ENCODE measurements around the gene FLVCR1. TPM values are rescaled to one million over a fixed set of nuclear protein-coding genes. Genes with fewer than 3 reads are reported as not detected.

Gene FLVCR1
- polyA plus RNA-seq: 10 to 100 TPM in 3 of 4 donors, 1 to 10 TPM in 1; 4.4 to 30.1 (median 14.1) TPM
- long read RNA-seq, donor 1: 0 reads
- long read RNA-seq, donor 2, full-length matches to known transcripts: 4 of 4 reads
- long read RNA-seq, donor 2, partial matches to known transcripts: 0 of 4 reads
- long read RNA-seq, donor 2, other reads (novel, unspliced or antisense): 0 of 4 reads
- long read RNA-seq, donor 3, full-length matches to known transcripts: 1 of 8 reads
- long read RNA-seq, donor 3, partial matches to known transcripts: 7 of 8 reads
- long read RNA-seq, donor 3, other reads (novel, unspliced or antisense): 0 of 8 reads
- long read RNA-seq, donor 4: 0 reads
- long read RNA-seq, donor 5: 0 reads
- long read RNA-seq, donor 6, full-length matches to known transcripts: 2 of 2 reads
- long read RNA-seq, donor 6, partial matches to known transcripts: 0 of 2 reads
- long read RNA-seq, donor 6, other reads (novel, unspliced or antisense): 0 of 2 reads
- long read RNA-seq, donor 7: 0 reads
- long read RNA-seq, donor 8: 0 reads
- long read RNA-seq, donor 9: 0 reads
- long read RNA-seq, donor 10, full-length matches to known transcripts: 4 of 4 reads
- long read RNA-seq, donor 10, partial matches to known transcripts: 0 of 4 reads
- long read RNA-seq, donor 10, other reads (novel, unspliced or antisense): 0 of 4 reads

DNA sequence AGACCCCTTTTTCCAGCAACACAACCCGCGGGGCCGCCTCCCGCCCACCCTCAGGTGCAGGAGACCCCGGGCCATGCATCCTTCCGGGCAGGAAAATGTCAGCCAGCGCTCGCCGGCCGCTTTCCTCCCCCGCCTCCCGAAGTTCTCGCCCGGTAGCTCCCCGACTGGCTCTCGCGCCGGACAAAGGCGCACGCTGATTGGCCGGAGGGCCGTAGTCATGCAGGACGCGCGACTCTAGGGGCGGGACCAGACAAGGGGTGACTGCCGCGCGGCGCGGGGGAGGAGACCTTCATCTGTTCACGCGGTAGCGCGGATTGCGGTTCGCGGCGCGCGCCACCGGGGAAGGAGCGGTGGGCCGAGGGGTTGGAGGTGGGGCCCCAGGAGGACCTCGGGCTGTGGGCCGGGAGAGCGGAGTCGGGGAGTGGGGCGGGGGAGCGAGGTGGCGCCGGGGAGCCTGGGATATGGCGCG lies at the start of gene FLVCR1:
FLVCR1 (plus strand) TSS at position 284 of the 469 bp plus-strand sequence; CDS start at position 462, 178 bp downstream.
- FAIRE-seq: no peak

DNA sequence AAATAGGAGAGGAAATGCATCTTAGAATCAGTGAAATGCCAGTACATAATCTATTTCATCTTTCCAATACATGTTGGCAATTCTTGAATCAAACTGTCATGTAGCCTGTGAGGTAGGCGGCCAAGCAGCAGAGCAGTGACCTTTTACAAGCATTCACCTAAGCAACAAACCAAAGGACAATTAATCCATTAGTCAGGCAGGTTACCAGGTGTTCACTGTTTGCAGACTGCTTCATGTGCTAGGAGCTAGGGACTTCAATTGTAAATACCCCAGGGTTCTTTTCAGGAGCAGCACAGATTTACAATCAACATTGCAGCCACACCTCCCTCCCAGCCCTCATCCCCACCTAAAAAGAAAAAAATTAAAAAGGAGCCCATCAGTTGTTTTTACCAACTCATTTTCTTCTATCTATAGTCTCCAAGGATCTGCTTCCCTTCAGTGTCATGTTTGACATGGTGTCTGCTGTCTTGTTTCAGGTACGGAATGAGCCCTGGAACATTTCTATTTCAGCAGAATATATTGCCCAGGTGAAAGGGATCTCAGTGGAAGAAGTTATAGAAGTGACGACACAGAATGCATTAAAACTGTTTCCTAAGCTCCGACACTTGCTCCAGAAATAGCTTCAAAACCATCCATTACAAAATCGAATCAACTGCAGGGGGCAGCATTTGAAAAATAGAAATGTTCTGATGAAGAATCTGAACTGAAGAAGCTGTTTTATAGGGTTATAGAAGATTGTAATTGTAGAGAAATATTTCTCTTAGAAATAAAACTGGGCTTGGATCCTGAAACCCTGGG lies 43.3 kb upstream of the FLVCR1 start:
- WGBS, 3 donors: 47 to 59% (median 51%) methylated on average over 5 of the region's 5 CpGs
- Histone ChIP-seq H3K27ac (ENCODE audit: low read depth in 1 of 3, low read length in 2 of 3) (peak overlapping the region in 1 of 3 donors; percentile 4), H3K4me1 (ENCODE audit: control insufficient read depth in 3 of 3, insufficient read depth in 2 of 3, low read depth in 1 of 3, low read length in 2 of 3) (peaks cover 0 to 35% (median 0%) of the 10 kb centered on the region in 3 donors), H3K27me3 (ENCODE audit: control insufficient read depth in 3 of 3, insufficient read depth in 3 of 3, low read length in 3 of 3) (no peaks in the 10 kb centered on the region), H3K36me3 (ENCODE audit: control insufficient read depth in 3 of 3, insufficient read depth in 2 of 3, low read depth in 1 of 3, low read length in 3 of 3) (peaks cover 0 to 3% (median 0%) of the 10 kb centered on the region in 3 donors), H3K9me3 (ENCODE audit: control insufficient read depth in 2 of 2, insufficient read depth in 1 of 2, low read depth in 1 of 2, low read length in 1 of 2) (no peaks in the 10 kb centered on the region), H3K4me3 (ENCODE audit: low read depth in 1 of 3, low read length in 3 of 3) (no peak overlapping the region)
- FAIRE-seq (no peak), DNase-seq (peak; percentile 62 to 66)

More for the DNA sequence above, at the start of gene FLVCR1:
- Histone ChIP-seq H3K36me3 (ENCODE audit: control insufficient read depth in 3 of 3, insufficient read depth in 2 of 3, low read depth in 1 of 3, low read length in 3 of 3) (peaks cover 0 to 3% (median 0%) of the 10 kb centered on the region in 3 donors), H3K9me3 (ENCODE audit: control insufficient read depth in 2 of 2, insufficient read depth in 1 of 2, low read depth in 1 of 2, low read length in 1 of 2) (no peaks in the 10 kb centered on the region), H3K27ac (ENCODE audit: low read depth in 1 of 3, low read length in 2 of 3) (peak within 1 kb of the TSS; percentile 81 to 97 (median 88)), H3K27me3 (ENCODE audit: control insufficient read depth in 3 of 3, insufficient read depth in 3 of 3, low read length in 3 of 3) (no peaks in the 10 kb centered on the region), H3K4me1 (ENCODE audit: control insufficient read depth in 3 of 3, insufficient read depth in 2 of 3, low read depth in 1 of 3, low read length in 2 of 3) (peaks cover 1 to 22% (median 12%) of the 10 kb centered on the region in 3 donors), H3K4me3 (ENCODE audit: low read depth in 1 of 3, low read length in 3 of 3) (peak within 1 kb of the TSS; percentile 87 to 89 (median 87))
- peak; percentile 98 for DNase-seq
- WGBS, 3 donors: 0 to 1% (median 1%) methylated on average over 40 to 54 of the region's 54 CpGs

DNA sequence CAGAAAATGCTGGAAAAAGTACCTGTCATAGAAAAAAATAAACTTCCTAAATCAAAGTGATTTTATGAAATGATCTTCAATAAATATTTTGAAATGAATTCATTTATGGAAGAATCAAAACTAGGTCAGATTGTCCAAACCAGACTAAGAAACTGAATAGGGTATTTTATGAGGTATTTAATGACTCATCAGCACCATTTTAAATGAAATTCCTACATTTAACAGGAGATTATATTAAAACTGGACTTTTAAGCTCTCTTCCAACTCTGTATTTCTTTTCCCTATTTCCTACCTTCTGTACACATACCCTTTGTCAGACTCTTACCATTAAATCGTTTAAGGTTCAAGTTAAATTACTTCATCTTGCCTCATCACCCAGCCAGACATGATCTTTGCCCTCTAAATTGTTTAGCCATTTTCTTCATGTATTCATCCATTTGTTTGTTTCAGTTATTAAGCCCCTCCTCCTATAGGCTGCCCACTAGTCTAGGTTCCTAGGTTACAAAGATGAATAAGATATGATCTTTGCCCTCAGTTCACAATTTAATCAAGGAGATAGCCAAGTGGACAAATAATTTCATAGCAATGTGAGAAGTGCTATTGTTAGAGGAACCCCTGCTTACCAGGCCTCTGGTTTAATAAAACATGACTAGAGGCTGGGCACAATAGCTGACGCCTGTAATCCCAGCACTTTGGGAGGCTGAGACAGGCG lies 41.4 kb upstream of the FLVCR1 start:
- Histone ChIP-seq H3K9me3 (ENCODE audit: control insufficient read depth in 2 of 2, insufficient read depth in 1 of 2, low read depth in 1 of 2, low read length in 1 of 2) (no peaks in the 10 kb centered on the region), H3K27ac (ENCODE audit: low read depth in 1 of 3, low read length in 2 of 3) (peak overlapping the region in 2 of 3 donors; percentile 4 to 36), H3K4me1 (ENCODE audit: control insufficient read depth in 3 of 3, insufficient read depth in 2 of 3, low read depth in 1 of 3, low read length in 2 of 3) (peaks cover 0 to 37% (median 0%) of the 10 kb centered on the region in 3 donors), H3K4me3 (ENCODE audit: low read depth in 1 of 3, low read length in 3 of 3) (no peak overlapping the region), H3K36me3 (ENCODE audit: control insufficient read depth in 3 of 3, insufficient read depth in 2 of 3, low read depth in 1 of 3, low read length in 3 of 3) (no peaks in the 10 kb centered on the region), H3K27me3 (ENCODE audit: control insufficient read depth in 3 of 3, insufficient read depth in 3 of 3, low read length in 3 of 3) (no peaks in the 10 kb centered on the region)
- 45 to 69% (median 65%) methylated on average over 3 of the region's 3 CpGs for WGBS, 3 donors
- no peak for FAIRE-seq
- DNase-seq: peak; percentile 80

DNA sequence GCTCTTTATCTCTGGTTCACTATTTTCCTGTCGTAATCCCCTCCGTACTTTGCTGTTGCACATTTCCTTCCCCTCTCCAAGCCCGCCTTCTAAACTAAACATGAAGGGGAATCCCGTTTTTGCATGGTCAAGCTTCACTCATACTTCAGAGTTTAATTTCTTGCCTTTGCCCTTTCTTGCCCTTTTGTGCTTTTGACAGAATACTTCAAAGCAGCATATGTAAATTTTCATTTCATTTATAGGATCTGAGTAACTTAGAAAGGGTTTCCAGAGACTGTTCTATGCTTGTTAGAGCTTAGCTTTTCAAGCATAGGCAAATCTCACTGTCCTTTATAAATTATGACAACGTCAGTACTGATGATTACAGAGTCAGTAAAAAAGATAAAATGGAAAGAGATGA lies 38.3 kb upstream of the FLVCR1 start:
- FAIRE-seq (no peak), DNase-seq (peak in 1 of 2 donors; percentile 30)
- H3K27me3 ChIP-seq (ENCODE audit: control insufficient read depth in 3 of 3, insufficient read depth in 3 of 3, low read length in 3 of 3): no peaks in the 10 kb centered on the region
- no peaks in the 10 kb centered on the region for H3K36me3 ChIP-seq (ENCODE audit: control insufficient read depth in 3 of 3, insufficient read depth in 2 of 3, low read depth in 1 of 3, low read length in 3 of 3)
- peak overlapping the region in 1 of 3 donors; percentile 48 for H3K27ac ChIP-seq (ENCODE audit: low read depth in 1 of 3, low read length in 2 of 3)
- peaks cover 0 to 10% of the 10 kb centered on the region in 2 donors for H3K9me3 ChIP-seq (ENCODE audit: control insufficient read depth in 2 of 2, insufficient read depth in 1 of 2, low read depth in 1 of 2, low read length in 1 of 2)
- WGBS, 3 donors: 29 to 51% (median 49%) methylated on average over 5 of the region's 5 CpGs
- peaks cover 0 to 37% (median 0%) of the 10 kb centered on the region in 3 donors for H3K4me1 ChIP-seq (ENCODE audit: control insufficient read depth in 3 of 3, insufficient read depth in 2 of 3, low read depth in 1 of 3, low read length in 2 of 3)
- H3K4me3 ChIP-seq (ENCODE audit: low read depth in 1 of 3, low read length in 3 of 3): no peak overlapping the region

DNA sequence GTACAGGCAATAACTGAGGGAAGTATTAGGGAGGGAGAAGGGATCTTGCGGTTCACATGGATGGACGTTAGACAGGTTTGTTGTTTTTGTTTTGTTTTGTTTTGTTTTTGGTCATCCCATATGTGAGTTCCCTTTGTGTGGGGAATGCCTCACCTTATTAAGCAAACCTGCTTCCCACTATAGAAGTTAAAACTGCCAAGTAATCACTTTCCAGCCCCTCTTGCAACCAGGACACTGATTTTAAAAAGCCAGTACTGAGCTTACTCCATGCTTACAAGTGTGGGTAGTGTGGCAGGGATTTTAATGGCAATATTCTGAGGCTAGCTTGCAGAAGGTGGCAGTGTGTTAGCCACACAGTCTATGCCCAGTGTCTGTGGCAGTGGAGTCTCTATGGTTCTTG lies 37.1 kb upstream of the FLVCR1 start:
- WGBS, 3 donors: 80 to 84% (median 84%) methylated on average over 2 of the region's 2 CpGs
- H3K9me3 ChIP-seq (ENCODE audit: control insufficient read depth in 2 of 2, insufficient read depth in 1 of 2, low read depth in 1 of 2, low read length in 1 of 2): peaks cover 3 to 23% of the 10 kb centered on the region in 2 donors
- no peak for DNase-seq

DNA sequence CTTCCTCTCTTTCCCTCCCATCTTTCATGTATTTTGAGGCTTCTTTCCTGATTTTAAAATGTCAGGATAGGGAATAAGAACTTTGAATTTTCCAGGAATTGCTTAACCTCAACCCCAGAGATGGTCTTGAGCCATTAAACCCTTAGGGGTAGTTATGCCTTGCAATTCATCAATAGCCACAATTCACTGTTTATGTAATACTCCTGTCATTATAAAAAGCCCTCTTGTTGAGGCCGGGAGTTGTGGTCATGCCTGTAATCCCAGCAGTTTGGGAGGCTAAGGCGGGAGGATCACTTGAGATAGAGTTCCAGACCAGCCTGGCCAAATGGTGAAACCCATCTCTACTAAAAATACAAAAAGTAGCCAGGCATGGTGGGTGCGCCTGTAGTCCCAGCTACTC lies 35.1 kb upstream of the FLVCR1 start:
- no peaks in the 10 kb centered on the region for H3K36me3 ChIP-seq (ENCODE audit: control insufficient read depth in 3 of 3, insufficient read depth in 2 of 3, low read depth in 1 of 3, low read length in 3 of 3)
- 93 to 100% (median 95%) methylated on average over 3 of the region's 3 CpGs for WGBS, 3 donors
- FAIRE-seq (no peak), DNase-seq (no peak)
- peaks cover 4 to 30% of the 10 kb centered on the region in 2 donors for H3K9me3 ChIP-seq (ENCODE audit: control insufficient read depth in 2 of 2, insufficient read depth in 1 of 2, low read depth in 1 of 2, low read length in 1 of 2)
- no peak overlapping the region for H3K4me3 ChIP-seq (ENCODE audit: low read depth in 1 of 3, low read length in 3 of 3)
- no peak overlapping the region for H3K27ac ChIP-seq (ENCODE audit: low read depth in 1 of 3, low read length in 2 of 3)
- no peaks in the 10 kb centered on the region for H3K27me3 ChIP-seq (ENCODE audit: control insufficient read depth in 3 of 3, insufficient read depth in 3 of 3, low read length in 3 of 3)
- peaks cover 0 to 23% (median 0%) of the 10 kb centered on the region in 3 donors for H3K4me1 ChIP-seq (ENCODE audit: control insufficient read depth in 3 of 3, insufficient read depth in 2 of 3, low read depth in 1 of 3, low read length in 2 of 3)

More for the DNA sequence above, 37.1 kb upstream of the FLVCR1 start:
- no peaks in the 10 kb centered on the region for H3K27me3 ChIP-seq (ENCODE audit: control insufficient read depth in 3 of 3, insufficient read depth in 3 of 3, low read length in 3 of 3)
- H3K4me1 ChIP-seq (ENCODE audit: control insufficient read depth in 3 of 3, insufficient read depth in 2 of 3, low read depth in 1 of 3, low read length in 2 of 3): peaks cover 0 to 28% (median 0%) of the 10 kb centered on the region in 3 donors
- H3K4me3 ChIP-seq (ENCODE audit: low read depth in 1 of 3, low read length in 3 of 3): no peak overlapping the region
- no peak for FAIRE-seq
- no peaks in the 10 kb centered on the region for H3K36me3 ChIP-seq (ENCODE audit: control insufficient read depth in 3 of 3, insufficient read depth in 2 of 3, low read depth in 1 of 3, low read length in 3 of 3)
- H3K27ac ChIP-seq (ENCODE audit: low read depth in 1 of 3, low read length in 2 of 3): no peak overlapping the region

DNA sequence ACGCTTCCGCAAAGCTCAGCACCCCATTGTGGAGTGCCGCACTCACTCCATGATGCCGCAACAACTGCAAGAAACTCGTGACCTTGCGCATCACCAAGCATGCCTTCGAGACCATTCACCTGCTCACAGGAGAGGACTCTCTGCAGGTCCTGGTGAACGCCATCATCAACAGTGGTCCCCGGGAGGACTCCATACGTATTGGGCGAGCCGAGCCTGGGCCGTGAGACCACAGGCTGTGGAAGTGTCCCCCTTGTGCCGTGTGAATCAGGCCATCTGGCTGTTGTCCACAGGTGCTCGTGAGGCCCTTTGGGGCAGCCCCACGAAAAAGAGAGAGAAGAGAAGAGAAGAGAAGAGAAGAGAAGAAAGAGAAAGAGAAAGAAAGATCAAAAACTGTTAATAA lies 33.9 kb upstream of the FLVCR1 start:
- peaks cover 4 to 30% of the 10 kb centered on the region in 2 donors for H3K9me3 ChIP-seq (ENCODE audit: control insufficient read depth in 2 of 2, insufficient read depth in 1 of 2, low read depth in 1 of 2, low read length in 1 of 2)
- DNase-seq (no peak), FAIRE-seq (no peak)
- H3K36me3 ChIP-seq (ENCODE audit: control insufficient read depth in 3 of 3, insufficient read depth in 2 of 3, low read depth in 1 of 3, low read length in 3 of 3): no peaks in the 10 kb centered on the region
- 95 to 98% (median 97%) methylated on average over 16 of the region's 16 CpGs for WGBS, 3 donors
- no peak overlapping the region for H3K4me3 ChIP-seq (ENCODE audit: low read depth in 1 of 3, low read length in 3 of 3)
- H3K27me3 ChIP-seq (ENCODE audit: control insufficient read depth in 3 of 3, insufficient read depth in 3 of 3, low read length in 3 of 3): no peaks in the 10 kb centered on the region
- H3K27ac ChIP-seq (ENCODE audit: low read depth in 1 of 3, low read length in 2 of 3): no peak overlapping the region
- peaks cover 0 to 24% (median 0%) of the 10 kb centered on the region in 3 donors for H3K4me1 ChIP-seq (ENCODE audit: control insufficient read depth in 3 of 3, insufficient read depth in 2 of 3, low read depth in 1 of 3, low read length in 2 of 3)
